Measurements from ENCODE around the gene TMEM140.
A peak's percentile ranks its signal among the peaks of the same experiment; 100 is the strongest.

Gene TMEM140

GRCh38 chr7:135211946-135212685 lies 64.2 kb downstream of the TMEM140 start:
- peak in 1 of 58 donors; percentile 8 for DNase-seq

GRCh38 chr7:135213831-135214230 lies 66.0 kb downstream of the TMEM140 start:
- DNase-seq: no peak

- DNase-seq: no peak
These were observed 67.3 kb downstream of the TMEM140 start for GRCh38 chr7:135215180-135215579.

DNA sequence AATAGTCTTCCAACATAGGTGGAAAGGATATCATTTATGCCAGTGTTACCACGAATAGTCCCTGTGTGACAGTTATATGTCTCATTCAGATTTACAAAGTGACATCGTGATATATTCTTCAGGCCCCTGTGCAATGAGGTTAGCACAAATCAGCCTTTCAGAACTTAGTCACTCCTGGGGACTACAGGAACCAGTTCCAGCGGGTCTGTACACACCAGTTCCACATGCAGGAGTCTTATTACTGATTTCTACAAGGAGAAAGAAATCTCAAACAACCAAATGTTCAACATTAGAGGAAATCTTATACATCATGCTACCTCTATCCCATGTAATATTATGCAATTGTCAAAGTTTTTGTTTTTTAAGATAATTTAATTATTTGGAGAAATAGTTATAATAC lies 67.8 kb downstream of the TMEM140 start:
- no peak for DNase-seq
